Activated gamma-delta T cell treated with Interleukin-2 at 50 U/mL for 16 hours (primary cell): Measurements from ENCODE around the gene PNRC1.
"Not testable (repeated sequence)": the region's sequence is repeated elsewhere in the genome, so short reads cannot be mapped to it uniquely, and the experiment has no call there.

ENCODE experiments used
- DNase-seq: peaks from one replicate; pipeline ENCODE4 v3.0.0-alpha.2; 2020

PNRC1 gene

DNA sequence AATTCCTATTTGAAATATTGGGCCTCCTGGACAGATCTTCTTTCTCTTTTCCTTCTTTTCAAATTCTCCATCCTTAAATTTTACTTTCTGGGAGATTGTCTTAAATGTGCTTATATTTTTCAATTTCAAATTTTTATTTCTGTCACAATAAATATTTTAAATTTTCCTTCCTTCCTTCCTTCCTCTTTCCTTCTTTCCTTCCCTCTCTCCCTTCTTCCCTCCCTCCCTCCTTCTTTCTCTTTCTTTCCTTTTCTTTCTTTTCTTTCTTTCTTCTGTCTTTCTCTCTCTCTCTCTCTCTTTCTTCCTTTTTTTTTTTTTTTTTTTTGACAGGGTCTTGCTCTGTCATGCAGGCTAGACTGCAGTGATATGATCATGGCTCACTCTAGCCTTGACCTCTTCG, 16.7 kb upstream of the PNRC1 start:
- DNase-seq, result no peak

DNA sequence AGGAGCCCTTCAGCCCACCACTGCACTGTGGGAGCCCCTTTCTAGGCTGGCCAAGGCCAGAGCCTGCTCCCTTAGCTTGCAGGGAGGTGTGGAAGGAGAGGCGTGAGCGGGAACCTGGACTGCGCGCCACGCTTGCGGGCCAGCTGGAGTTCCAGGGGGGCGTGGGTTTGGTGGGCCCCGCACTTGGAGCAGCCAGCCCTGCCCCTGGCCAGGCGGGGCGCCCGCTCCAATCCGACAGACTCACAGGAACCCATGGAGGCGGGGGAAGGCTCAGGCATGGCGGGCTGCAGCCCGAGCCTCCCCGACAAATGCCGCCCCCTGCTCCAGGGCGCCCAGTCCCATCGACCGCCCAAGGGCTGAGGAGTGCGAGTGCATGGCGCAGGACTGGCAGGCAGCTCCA, 15.6 kb upstream of the PNRC1 start:
- not testable (repeated sequence) for DNase-seq

DNA sequence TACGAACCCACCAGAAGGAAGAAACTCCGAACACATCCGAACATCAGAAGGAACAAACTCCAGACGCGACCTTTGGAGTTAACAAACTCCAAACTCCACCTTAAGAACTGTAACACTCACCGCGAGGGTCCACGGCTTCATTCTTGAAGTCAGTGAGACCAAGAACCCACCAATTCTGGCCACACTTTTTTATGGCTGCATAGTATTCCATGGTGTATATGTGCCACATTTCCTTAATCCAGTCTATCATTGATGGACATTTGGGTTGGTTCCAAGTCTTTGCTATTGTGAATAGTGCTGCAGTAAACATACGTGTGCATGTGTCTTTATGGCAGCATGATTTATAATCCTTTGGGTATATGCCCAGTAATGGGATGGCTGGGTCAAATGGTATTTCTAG, 14.4 kb upstream of the PNRC1 start:
- not testable (repeated sequence) for DNase-seq

DNA sequence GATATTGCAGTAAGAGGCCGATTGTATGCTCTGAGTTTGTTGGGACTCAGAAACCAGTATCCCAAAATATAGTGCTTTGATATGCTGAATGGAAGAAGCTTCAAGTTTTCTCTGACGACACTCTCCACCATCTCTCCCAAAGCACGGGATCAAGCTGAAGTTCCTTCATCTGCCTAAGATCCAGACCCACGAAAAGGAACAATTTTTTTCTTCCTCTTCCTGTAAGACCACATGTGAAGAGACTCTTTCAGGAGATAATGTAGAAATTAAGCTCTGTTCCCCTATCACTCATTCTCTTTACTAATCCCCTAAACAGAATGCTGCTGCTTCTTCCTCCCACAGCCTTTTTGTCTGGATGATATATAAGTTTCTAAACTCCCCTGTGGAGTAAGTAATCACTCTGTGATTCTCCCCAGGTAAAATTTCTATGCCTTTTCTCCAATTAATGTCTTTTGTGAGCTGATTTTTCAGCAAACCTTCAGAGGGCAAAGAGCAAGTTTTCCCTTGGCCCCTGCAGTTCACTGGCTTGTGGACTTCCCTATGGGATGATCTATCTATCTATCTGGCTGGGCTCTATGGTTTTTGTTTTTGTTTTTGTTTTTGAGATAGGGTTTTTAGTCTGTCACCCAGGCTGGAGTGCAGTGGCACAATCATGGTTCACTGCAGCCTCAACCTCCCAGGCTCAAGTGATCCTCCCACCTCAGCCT, 13.5 kb upstream of the PNRC1 start:
- DNase-seq, result no peak

DNA sequence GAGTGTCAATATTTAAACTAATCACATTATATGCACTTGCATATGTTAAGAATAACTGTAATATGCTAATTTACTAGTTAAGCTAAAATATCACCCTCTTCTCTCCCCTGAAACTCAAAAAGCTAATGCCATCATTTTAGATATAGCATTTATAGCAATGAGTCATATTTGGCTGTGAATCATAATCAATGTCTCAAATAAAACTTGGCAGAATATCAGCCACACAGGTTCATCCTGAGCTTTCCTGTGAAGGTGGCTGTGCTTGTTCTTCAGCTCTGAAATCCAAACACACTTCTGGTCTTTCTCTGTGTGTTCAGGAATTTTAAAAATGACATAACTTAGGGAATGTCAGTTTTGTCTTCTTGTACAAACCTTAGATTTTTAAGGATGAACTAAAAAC, 12.8 kb upstream of the PNRC1 start:
- no peak for DNase-seq

DNA sequence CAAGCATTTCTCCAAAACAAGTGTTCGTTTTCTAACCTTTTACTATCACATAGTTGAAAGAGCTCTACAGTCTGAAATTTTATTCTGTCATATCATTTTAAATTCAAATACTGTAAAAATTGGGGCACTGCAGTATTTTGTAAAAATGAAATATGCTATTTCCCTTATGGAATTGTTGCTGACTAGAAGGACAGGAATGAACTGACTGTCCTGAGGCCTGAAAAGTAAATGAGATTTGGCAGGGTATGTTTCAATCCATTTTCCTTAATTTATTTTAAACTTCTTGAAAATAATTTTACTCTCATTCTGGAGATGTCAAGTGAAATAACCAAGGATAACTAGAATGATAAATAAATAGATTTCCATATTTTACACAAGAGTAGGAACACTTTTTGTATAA, 11.9 kb upstream of the PNRC1 start:
- no peak for DNase-seq

DNA sequence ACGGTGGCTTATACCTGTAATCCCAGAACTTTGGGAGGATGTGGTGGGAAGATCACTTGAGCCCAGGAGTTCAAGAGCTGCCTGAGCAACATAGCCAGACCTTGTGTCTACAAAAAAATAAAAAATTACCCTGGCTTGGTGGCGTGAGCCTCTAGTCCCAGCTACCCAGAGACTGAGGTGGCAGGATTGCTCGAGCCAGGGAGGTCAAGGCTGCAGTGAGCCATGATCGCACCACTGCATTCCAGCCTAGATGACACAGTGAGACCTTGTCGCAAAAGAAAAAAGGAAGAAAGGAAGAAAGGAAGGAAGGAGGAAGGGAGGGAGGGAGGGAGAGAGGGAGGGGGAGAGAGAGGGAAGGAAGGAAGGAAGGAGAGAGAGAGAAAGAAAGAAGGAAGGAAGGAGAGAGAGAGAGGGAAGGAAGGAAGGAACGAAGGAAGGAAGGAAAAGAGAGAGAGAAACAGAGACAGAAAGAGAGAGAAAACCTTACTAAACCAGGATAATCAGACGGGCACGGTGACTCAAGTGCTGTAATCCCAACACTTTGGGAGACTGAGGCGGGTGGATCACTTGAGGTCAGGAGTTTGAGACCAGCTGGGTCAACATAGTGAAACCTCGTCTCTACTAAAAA, 10.9 kb upstream of the PNRC1 start:
- DNase-seq, result no peak

DNA sequence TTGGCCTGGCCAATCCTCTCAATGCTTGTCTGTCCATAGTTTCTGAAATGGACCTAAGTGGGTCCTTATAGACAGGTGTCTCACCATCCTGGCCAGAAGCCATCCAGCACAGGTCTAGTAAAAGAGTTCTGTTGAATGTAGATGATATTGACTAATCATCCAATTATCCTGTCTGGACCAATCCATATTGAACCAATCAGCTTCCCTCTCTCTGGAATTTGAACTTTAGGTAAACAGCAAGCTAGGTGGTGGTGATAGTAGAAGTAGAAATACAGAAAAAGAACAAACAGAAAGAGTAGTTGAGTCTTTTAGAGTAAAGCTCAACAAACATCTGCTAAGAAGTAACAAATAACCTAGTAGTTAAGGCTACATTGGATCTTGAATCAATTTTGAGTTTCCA, 9.5 kb upstream of the PNRC1 start:
- DNase-seq, result no peak

DNA sequence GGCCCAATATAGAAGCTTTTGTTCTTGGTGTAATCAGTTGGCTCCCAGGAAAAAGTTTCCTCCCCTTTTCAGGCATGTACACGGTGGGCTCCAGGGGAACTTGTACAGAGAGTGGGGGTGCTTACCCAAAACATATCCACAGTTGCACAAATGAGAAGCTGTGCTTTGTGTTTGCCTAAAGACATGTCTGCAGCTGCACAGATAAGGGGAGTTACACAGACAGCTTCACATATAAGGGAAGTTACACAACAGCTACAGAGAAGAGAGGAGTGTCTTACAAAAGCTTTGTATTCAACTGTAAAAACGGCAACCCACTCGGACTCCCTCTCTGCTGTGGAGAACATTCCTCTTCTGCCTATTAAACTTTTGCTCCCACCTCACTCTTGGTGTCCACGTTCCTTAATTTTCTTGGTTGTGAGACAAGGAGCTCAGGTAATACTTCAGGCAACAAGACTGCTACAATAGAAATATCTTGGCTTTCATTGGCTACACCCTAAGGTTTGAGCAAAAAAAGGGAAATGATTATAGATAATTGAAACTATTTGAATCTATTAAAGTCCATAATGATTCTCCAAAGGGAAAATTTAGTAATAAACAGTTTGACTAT, 7.4 kb upstream of the PNRC1 start:
- DNase-seq, result no peak

DNA sequence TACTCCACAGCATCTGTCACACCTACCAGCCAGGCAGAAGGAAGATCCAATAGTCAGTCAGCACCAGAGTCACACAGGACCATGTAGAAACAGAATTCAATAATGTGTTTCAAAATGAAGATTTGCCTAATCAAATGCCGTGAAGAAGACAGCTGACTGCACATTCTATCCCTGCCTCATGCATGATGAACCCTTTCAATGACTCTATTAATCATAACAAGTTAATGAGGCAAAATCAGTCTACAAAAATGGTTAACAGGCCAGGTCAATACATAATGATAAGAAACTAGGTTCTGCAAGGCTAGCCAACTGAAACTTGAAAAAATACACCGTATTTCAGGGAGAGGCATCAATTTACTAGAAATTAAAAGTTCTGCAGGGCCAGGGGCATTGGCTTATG, 6.7 kb upstream of the PNRC1 start:
- no peak for DNase-seq

DNA sequence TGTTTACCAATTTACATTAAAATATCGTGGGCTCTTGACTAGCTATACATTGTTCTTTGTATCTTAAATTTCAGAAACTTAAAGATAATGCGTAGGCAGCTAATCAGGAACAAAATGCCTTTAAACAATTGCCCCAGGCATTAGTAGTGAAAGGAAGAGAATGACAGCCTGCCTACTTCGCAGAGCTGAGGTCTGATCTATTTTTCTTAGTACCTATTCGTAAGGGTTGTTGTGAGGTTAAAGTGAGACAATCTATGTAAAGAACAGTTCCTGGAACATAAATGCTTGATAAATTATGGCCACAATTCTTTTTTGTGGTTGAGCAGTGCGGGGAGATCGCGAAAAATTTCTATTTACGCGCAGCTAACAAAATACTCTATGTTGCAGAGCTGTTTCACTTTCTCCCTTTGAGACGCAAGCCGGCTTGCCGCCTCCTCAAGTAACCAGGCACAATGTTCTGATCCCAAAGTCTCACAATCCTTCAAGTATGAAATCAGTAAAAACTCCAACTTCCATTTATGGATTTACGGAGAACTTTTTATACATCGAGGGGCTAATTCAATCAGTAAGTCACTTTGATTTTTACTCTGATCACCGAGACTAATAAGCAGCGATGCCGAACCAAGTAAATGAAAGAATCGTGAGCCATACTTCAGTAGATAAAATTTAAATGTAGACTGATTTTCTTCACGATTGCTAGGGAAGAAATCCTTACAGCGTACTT, 878 bp upstream of the PNRC1 start:
- peak; percentile 50 for DNase-seq

DNA sequence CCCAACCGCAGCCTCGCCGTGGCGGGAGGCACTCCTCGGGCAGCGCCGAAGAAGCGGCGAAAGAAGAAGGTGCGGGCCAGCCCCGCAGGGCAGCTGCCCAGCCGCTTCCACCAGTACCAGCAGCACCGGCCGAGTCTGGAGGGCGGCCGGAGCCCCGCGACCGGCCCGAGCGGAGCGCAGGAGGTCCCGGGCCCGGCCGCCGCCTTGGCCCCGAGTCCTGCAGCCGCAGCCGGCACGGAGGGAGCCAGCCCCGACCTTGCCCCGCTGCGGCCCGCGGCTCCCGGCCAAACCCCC, 525 bp downstream of the PNRC1 start:
- DNase-seq, result no peak

DNA sequence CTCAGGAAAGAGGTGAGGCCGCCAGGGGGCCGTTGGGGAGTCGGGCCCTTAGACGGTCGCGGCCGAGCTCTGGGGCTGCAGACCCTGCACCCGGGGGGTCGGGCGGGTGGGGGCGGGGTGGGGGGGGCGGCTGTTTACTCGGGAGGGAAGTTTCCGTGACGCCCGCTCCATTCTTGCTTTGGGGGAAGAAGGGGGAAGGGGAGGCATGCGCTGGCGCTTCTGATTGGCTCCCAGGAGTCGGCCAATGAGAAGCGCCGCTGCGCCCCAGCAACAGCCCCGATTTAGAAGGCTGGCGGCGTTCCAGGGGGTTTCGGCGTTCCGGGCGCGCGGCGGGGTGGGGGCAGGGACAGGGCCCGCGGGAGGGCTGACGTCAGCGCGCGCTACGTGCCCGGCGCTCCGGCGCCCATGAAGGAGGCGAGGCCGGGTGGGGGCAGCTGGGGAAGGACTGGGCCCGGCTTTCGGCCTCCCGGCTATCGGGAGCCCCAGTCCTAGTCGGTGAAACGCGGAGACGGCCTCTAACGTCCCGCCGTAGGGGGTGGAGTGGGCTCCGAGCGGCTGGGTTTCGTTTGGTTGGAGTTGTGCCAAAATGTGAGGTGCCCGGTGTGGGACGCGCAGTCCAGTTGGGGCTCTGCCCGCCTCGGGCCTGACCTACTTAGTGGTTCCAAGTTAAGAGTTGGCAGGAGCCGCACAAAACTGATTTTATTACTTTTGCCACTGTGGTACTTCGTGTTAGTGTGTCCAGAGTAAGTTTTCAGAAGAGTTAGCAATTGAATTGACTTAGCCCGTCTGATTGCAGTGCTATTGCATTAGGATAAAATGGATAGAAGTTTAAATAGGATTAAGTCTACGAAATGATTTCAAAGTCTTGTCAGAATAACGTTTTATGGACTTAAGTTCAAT, 1.1 kb downstream of the PNRC1 start:
- peak; percentile 99 for DNase-seq

DNA sequence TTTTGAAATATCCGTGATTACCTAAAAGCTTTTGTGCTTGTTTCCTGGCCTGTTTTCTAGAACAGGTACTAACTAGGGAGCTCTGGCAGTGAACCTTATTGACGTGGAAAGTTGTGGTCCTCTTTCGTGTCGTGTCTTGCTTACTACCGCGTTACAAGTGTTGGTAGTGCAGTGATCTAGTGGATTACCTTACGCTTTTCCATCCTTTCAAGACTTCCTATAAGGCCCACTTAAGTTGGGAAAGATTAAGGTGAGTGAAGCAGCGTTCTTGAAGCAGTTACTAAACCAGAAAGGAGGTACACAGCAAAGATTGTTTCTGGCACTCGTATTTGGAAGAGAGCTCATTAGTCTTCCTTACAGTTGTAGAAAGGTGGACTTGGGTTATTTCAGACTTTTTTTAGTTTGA, 1.9 kb downstream of the PNRC1 start:
- no peak for DNase-seq

DNA sequence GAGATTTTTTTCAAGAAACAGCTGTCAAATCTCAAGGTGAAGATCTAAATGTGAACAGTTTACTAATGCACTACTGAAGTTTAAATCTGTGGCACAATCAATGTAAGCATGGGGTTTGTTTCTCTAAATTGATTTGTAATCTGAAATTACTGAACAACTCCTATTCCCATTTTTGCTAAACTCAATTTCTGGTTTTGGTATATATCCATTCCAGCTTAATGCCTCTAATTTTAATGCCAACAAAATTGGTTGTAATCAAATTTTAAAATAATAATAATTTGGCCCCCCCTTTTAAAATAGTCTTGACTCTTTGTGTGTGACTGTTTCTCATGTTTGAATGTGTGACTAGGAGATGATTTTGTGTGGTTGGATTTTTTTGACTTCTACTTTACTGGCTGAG, 4.0 kb downstream of the PNRC1 start:
- DNase-seq, result no peak

DNA sequence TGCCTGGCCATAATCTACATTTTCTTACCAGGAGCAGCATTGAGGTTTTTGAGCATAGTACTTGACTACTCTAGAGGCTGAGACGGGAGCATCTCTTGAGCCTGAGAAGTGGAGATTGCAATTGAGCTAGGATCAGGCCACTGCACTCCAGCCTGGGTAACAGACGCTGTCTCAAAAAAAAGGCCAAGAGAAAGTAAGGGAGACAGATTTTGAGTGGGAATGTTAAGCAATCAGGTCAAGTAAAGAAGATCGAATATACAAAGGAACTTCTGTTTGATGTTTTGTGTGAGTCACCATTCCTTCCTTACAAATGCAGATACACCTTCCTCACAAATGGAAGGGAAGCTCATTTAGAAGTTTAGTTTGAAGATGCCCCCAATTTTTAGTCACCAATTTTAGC, 4.4 kb downstream of the PNRC1 start:
- DNase-seq, result no peak

DNA sequence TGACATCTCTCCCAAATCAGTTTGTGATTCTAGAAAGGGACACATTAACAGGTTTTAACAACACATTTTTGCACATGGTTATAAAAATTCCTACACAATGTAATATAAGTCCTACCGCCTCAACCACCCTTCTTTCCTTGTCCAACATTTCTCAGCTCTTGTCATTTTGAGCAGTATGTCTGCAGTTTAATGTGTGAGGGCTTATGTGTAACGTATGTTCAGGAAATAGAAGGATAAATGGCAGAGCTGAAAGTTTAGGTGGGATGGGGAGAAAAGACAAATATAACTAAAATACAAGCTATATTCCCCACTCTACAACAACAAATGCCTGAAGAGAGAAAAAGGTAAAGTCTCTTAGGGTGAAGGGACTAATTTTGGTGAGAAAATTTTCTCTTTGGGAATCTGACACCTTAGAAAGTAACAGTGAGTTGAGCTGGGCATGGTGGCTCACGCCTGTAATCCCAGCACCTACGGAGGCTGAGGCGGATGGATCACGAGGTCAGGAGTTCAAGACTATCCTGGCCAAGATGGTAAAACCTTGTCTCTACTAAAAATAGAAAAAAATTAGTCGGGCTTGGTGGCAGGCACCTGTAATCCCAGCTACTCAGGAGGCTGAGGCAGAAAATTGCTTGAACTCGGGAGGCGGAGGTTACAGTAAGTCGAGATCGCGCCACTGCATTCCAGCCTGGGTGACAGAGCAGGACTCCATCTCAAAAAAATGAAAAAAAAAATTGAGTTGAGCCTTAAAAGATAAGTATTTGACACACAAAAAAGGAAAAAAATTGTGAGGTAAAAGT, 5.1 kb downstream of the PNRC1 start:
- no peak for DNase-seq

DNA sequence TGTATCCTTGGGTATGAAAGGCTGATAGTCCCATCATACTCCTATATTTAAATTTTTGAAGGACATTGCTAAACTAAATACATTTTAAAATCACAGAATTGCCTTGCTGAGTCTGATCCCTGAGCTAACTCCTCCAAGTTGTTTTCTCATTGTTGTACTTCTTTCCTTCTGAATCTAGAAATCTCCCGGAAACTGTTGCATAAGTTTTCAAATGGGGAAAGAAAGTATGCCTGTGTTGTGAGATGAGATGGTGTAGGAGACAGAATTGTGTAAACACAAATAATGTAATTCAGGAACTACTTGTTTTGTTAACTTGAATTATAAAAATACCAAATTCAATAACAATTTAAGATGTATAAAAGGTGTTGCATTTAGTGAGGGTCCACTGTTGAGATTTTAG, 7.3 kb downstream of the PNRC1 start:
- DNase-seq, result no peak

DNA sequence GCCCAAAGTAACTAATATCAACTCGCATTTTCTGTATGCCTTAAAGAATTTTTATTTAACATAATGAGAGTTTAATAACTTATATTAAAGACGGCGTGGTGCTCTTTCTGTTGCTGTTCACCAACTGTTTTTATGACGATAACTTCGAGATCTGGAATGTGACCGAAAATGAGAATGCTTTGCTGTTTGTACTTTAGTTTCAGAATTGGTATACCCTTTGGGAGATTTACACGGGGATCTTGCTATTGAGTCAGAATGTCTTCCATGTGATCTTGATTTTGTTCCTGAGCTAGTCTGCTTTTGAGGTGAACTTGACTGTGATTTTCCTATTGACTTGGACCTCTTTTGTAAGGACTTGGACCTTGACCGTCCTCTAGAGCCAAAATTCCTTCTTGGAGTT, 17.9 kb downstream of the PNRC1 start:
- no peak for DNase-seq

DNA sequence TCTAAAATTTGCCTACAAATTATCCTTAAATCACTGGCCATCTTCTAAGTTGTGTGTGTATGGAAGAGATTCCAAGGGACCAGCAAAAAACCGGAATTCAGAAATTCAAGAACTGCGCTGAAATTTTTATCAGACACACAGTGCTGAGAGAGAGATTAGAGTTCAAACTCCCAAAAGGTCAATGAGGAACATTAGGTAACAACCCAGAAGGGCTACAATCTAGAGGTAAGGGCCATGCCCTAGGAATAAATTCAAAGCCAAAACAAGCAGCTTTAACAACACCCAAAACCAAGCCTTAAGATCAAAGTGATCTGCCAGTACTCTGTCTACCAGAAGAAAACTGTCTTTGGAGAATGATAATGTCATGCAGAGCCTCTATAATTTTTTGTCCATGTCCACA, 19.6 kb downstream of the PNRC1 start:
- DNase-seq, result no peak

DNA sequence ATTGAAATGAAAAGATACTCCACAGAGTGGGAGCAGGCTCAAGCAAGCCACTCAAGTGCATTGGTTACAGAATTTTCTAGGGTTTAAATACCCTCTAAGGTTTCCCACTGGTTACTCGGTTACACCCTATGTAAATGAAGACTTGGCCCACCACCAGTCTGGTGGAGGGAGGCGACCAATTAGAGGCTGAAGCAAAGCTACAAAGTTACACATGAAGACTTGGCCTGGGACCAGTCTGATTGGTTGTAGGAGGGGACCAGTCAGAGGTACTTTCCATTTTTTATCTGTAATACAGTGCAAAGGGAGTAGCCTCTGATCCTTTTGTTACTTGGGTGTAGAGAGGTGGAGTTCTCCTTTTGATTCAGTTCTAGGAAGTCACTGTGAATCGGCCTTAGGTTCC, 29.7 kb downstream of the PNRC1 start:
- no peak for DNase-seq

DNA sequence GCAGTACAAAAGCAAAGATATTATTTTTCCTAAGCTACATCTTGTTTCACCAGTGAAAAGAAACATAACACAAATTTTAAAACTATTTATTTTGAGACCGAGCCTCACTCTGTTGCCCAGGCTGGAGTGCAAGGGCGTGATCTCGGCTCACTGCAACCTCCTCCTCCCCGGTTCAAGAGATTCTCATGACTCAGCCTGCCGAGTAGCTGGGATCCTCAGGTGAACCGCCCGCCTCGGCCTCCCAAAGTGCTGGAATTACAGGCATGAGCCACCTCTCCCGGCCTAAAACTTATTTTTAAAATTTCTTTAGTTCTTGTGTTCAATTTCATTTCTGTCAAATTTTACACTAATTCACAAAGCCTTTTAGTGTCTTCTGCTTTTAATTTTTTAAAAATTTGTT, 31.4 kb downstream of the PNRC1 start:
- no peak for DNase-seq
